NOMO-1 treated with DMSO at 0.1 percent for 48 hours (cell line): ENCODE data around the gene NCAPG2.

Source experiments
- DNase-seq: peaks from one replicate; lab custom pipeline; 2025; ENCODE audit not compliant: unreplicated experiment; lab: John Stamatoyannopoulos, UW

NCAPG2 gene

GRCh38 chr7:158704524-158705233 is at the start of gene NCAPG2:
NCAPG2 (minus strand) TSS chr7:158704804; CDS start chr7:158701899, 2,905 bp downstream.
- DNase-seq = peak; percentile 89

- DNase-seq = no peak
Observed at GRCh38 chr7:158753900-158754299, 49.3 kb upstream of the NCAPG2 start.

GRCh38 chr7:158751751-158752150 is 47.1 kb upstream of the NCAPG2 start:
- DNase-seq = no peak

- no peak for DNase-seq
Observed at GRCh38 chr7:158751199-158751598, 46.6 kb upstream of the NCAPG2 start.

- no peak for DNase-seq
Observed at GRCh38 chr7:158750702-158751101, 46.1 kb upstream of the NCAPG2 start.

GRCh38 chr7:158749396-158749795 is 44.8 kb upstream of the NCAPG2 start:
- DNase-seq = no peak

- no peak for DNase-seq
Observed at GRCh38 chr7:158748335-158748734, 43.7 kb upstream of the NCAPG2 start.

- DNase-seq = no peak
Observed at GRCh38 chr7:158747408-158747807, 42.8 kb upstream of the NCAPG2 start.

- no peak for DNase-seq
Observed at GRCh38 chr7:158746957-158747356, 42.4 kb upstream of the NCAPG2 start.

- DNase-seq = no peak
Observed at GRCh38 chr7:158745057-158745715, 40.6 kb upstream of the NCAPG2 start.

- no peak for DNase-seq
Observed at GRCh38 chr7:158744070-158744469, 39.5 kb upstream of the NCAPG2 start.

- DNase-seq = no peak
Observed at GRCh38 chr7:158743219-158743618, 38.6 kb upstream of the NCAPG2 start.

GRCh38 chr7:158742065-158742821 is 37.6 kb upstream of the NCAPG2 start:
- DNase-seq = no peak

- DNase-seq = no peak
Observed at GRCh38 chr7:158741294-158741666, 36.7 kb upstream of the NCAPG2 start.

- no peak for DNase-seq
Observed at GRCh38 chr7:158740657-158741293, 36.2 kb upstream of the NCAPG2 start.

- DNase-seq = peak; percentile 75
Observed at GRCh38 chr7:158740013-158740656, 35.5 kb upstream of the NCAPG2 start.

GRCh38 chr7:158738841-158739240 is 34.2 kb upstream of the NCAPG2 start:
- DNase-seq = no peak

- DNase-seq = no peak
Observed at GRCh38 chr7:158737064-158737695, 32.6 kb upstream of the NCAPG2 start.

GRCh38 chr7:158735935-158736334 is 31.3 kb upstream of the NCAPG2 start:
- no peak for DNase-seq

- no peak for DNase-seq
Observed at GRCh38 chr7:158734861-158735260, 30.3 kb upstream of the NCAPG2 start.
